ENCODE data around the gene LPIN3. TPM values are rescaled to one million over a fixed set of nuclear protein-coding genes. Genes with fewer than 3 reads are reported as not detected.

The LPIN3 gene
- total RNA-seq, 1 donor from 2014 or later = 1.1 TPM

DNA sequence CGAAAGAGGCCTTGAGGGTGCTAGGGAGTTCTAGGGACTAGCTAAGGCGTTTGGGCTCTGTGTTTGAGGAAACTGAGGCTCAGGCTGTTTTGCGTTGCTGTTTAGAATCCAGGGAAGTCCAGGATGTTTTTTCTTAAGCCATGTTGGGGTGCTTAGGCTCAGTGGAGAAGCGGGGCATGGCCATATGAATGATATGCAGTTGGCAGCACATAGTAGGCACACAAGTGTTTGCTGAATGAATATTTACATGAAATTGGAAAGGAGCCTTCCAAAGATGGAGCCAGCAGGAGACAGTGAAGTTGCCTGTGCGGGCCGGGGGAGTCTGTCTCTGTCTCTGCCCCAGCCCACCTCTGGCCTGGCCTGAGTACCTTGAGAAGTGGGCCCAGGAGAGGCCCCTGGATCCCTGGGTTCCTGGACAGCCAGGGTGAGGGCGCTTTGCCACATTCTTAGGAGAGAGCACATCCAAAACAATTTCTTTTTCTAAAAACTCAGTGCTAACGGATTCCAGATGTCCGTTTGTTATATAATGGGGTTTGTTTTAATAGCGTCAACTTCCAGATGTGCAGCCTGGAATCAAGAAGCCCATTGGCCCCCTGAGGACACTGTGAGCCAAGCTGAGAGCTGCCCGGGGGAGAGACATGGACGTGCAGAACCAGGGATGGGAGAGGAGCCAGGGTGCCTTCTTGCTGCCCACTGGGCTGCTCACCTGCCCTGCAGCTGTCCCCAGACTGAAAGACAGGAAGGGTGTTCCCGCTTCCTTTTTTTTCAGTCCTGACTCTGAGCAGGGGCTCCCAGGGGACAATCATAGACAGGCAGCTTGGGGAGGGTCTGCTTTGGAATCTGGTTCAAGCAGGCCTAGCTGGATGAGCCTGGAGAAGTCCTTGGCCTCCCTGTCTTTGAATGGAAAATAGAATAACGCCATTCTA lies 46.1 kb downstream of the LPIN3 start:
- no peak for DNase-seq (ENCODE audit: low spot score)
- intact Hi-C loops (cut with micrococcal nuclease) = no loop called here
- H3K4me3 Mint-ChIP-seq = no peak overlapping the region
- peaks cover 11% of the 10 kb centered on the region for H3K27me3 Mint-ChIP-seq (ENCODE audit: insufficient read depth)
- no peaks in the 10 kb centered on the region for H3K9me3 Mint-ChIP-seq
- no peak overlapping the region for H3K27ac Mint-ChIP-seq
- no peaks in the 10 kb centered on the region for H3K4me1 Mint-ChIP-seq (ENCODE audit: low read depth)
- H3K36me3 Mint-ChIP-seq (ENCODE audit: low read depth) = no peaks in the 10 kb centered on the region

DNA sequence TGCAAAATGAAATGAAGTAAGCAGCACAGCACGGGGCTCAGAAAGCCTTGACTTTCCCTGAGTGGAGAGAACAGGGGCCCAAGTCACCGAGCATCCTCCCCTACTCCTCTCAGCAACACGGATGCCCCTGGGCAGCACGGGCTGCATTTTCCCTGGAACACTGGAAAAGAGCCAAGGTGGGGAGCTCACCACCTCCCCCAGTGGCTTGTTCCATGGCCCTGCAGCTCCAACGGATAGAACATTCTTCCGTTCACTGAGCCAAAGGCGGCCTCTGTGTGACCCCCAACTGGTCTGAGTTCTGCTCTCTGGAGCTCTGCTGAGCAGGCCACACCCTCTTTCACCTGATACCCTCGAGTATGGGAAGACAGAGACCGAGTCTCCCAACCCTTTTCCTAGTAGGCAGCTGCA lies 46.8 kb downstream of the LPIN3 start:
- Mint-ChIP-seq H3K4me3 (no peak overlapping the region), H3K27me3 (ENCODE audit: insufficient read depth) (peaks cover 6% of the 10 kb centered on the region), H3K27ac (no peak overlapping the region), H3K9me3 (no peaks in the 10 kb centered on the region), H3K4me1 (ENCODE audit: low read depth) (no peaks in the 10 kb centered on the region), H3K36me3 (ENCODE audit: low read depth) (no peaks in the 10 kb centered on the region)
- intact Hi-C loops (cut with micrococcal nuclease) = no loop called here
- DNase-seq (ENCODE audit: low spot score) = no peak

DNA sequence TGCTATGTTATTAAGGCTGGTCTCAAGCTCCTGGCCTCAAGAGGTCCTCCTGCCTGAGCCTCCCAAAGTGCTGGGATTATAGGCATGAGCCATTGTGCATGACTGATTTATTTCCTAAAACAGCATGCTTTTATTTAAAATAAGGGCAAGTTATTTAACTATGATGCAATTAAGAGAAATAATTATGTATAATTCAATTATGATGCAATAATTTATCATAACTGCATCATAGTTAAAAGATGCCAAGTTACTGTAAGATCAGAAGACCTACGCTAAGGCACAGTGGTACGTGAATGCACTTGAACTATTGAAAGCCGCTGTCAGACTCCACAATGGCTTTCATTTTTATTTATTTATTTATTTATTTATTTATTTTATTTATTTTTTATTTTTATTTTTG lies 50.3 kb downstream of the LPIN3 start:
- H3K27me3 Mint-ChIP-seq (ENCODE audit: insufficient read depth) = no peaks in the 10 kb centered on the region

DNA sequence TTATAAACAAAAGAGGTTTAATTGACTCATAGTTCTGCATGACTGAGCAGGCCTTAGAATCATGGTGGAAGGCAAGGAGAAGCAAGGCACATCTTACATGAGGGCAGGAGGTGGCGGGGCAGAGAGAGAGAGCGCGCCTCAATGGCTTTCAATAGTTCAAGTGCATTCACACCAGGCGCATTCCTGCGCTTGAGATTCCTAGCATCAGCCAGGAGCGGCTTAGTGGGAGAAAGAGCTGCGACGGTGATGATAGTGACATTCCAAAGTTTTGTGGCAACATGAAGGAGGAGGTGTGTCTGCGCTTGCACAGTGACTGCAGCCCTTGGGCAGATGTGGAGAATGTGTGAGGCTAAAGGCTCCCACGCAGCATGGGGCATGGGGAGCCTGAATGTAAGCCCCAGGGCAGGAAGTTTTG lies 51.0 kb downstream of the LPIN3 start:
- H3K4me1 Mint-ChIP-seq (ENCODE audit: low read depth) = no peaks in the 10 kb centered on the region
- intact Hi-C loops (cut with micrococcal nuclease) = no loop called here
- H3K27ac Mint-ChIP-seq = no peak overlapping the region
- no peaks in the 10 kb centered on the region for H3K36me3 Mint-ChIP-seq (ENCODE audit: low read depth)
- H3K9me3 Mint-ChIP-seq = no peaks in the 10 kb centered on the region
- no peaks in the 10 kb centered on the region for H3K27me3 Mint-ChIP-seq (ENCODE audit: insufficient read depth)
- H3K4me3 Mint-ChIP-seq = no peak overlapping the region
- DNase-seq (ENCODE audit: low spot score) = no peak

More for the DNA sequence above, 50.3 kb downstream of the LPIN3 start:
- DNase-seq (ENCODE audit: low spot score) = no peak
- Mint-ChIP-seq H3K36me3 (ENCODE audit: low read depth) (no peaks in the 10 kb centered on the region), H3K27ac (no peak overlapping the region), H3K9me3 (no peaks in the 10 kb centered on the region), H3K4me1 (ENCODE audit: low read depth) (no peaks in the 10 kb centered on the region), H3K4me3 (no peak overlapping the region)
- intact Hi-C loops (cut with micrococcal nuclease) = no loop called here

DNA sequence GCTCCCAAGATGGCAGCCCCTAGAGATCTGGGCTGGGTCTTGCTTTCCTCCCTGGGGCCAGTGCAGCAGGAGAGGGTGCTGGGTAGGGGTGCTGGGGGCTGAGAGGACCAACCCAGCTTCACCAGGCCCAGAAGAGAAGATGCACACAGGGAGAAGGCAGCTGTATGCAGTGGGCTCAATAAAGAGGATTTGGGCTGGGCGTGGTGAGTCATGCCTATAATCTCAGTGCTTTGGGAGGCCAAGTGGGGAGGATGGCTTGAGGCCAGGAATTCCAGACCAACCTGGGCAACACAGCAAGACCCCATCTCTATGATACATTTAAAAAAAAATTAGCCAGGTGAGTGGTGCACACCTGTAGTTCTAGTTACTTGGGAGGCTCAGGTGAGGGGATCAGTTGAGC lies 51.7 kb downstream of the LPIN3 start:
- Mint-ChIP-seq H3K36me3 (ENCODE audit: low read depth) (no peaks in the 10 kb centered on the region), H3K9me3 (no peaks in the 10 kb centered on the region), H3K27ac (no peak overlapping the region), H3K27me3 (ENCODE audit: insufficient read depth) (no peaks in the 10 kb centered on the region), H3K4me1 (ENCODE audit: low read depth) (no peaks in the 10 kb centered on the region), H3K4me3 (no peak overlapping the region)
- intact Hi-C loops (cut with micrococcal nuclease) = no loop called here
- DNase-seq (ENCODE audit: low spot score) = no peak

DNA sequence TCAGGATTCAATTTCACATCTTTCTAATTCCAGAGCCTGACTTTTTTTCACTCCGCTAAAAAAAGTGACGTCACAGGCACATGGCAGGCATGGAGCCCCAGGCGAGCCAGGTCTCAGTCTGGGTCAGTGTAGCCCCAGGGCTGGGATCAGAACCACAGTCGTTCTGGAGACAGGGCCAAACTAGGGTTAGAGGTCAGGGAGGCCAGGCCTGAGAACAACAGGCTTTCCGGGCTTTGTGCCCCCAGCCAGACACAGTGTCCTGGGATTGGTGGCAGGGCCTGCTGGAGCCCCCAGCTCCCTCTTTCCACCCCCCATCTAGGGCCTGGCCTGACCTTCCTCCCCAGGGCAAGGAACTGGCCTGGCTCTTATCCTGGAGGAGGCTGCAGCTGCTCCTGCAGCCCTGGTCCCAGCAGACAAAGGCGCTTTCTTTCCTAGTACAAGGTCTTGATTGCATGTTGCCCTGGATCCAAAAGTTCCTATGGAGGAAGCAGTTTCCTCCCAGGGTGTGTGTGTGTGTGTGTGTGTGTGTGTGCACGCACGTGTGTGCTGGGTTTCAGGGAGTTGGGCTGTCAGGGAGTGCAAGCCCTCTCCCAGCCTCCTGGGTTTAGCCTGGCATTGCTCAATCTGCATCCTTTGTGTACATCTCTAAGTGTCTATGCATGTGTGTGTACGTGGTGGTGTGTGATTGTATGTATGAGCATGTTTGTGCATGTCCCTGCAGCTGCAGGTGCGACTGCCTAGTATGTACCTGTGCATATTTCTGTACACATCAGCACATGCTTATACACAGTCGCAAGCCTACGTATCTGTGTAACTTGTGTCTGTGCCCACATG lies 52.5 kb downstream of the LPIN3 start:
- no peak for DNase-seq (ENCODE audit: low spot score)
- Mint-ChIP-seq H3K9me3 (no peaks in the 10 kb centered on the region), H3K4me1 (ENCODE audit: low read depth) (no peaks in the 10 kb centered on the region), H3K27me3 (ENCODE audit: insufficient read depth) (no peaks in the 10 kb centered on the region), H3K27ac (no peak overlapping the region), H3K36me3 (ENCODE audit: low read depth) (no peaks in the 10 kb centered on the region), H3K4me3 (no peak overlapping the region)
- intact Hi-C loops (cut with micrococcal nuclease) = no loop called here

DNA sequence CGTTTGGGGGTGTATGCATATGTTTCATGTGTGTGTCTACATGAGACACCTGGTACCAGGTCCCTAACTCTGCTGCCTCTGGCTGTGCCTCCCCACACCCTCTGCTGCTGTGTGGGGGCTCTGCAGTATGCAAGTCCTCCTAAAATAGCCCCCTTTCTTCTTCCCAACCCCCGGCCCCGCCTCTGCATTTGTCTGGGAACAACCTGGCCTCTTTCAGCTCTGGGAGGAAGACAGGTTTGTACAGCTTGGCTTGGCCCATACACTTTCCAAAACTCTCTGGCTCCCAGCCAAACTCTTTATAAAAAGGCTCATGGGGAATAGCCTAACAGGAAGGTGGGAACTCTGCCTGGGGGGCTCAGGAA lies 53.1 kb downstream of the LPIN3 start:
- Mint-ChIP-seq H3K27ac (no peak overlapping the region), H3K4me3 (no peak overlapping the region), H3K27me3 (ENCODE audit: insufficient read depth) (no peaks in the 10 kb centered on the region), H3K36me3 (ENCODE audit: low read depth) (no peaks in the 10 kb centered on the region), H3K4me1 (ENCODE audit: low read depth) (no peaks in the 10 kb centered on the region), H3K9me3 (no peaks in the 10 kb centered on the region)
- DNase-seq (ENCODE audit: low spot score) = no peak
- intact Hi-C loops (cut with micrococcal nuclease) = no loop called here

DNA sequence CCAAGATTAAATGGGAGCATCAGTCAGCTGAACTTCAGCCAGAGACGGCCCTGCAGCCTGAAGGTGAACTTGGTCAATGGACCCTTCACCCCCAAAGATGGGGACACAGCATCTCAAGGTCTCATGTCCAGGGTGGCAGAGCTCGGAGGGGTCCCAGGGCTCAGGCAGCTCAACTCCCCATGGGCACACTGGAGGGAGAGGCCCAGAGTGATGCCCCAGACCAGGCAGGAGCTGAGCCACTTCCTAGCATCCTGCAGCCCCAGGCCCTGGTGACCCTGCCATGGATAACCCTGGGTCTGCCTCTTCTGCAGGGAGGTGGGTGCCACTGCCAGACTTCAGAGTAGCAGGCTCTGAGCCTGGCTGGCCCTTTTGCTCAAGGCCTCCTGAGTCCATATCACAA lies 53.5 kb downstream of the LPIN3 start:
- no peak for DNase-seq (ENCODE audit: low spot score)
- Mint-ChIP-seq H3K36me3 (ENCODE audit: low read depth) (no peaks in the 10 kb centered on the region), H3K9me3 (no peaks in the 10 kb centered on the region), H3K4me1 (ENCODE audit: low read depth) (no peaks in the 10 kb centered on the region), H3K4me3 (no peak overlapping the region), H3K27ac (no peak overlapping the region), H3K27me3 (ENCODE audit: insufficient read depth) (no peaks in the 10 kb centered on the region)
- intact Hi-C loops (cut with micrococcal nuclease) = no loop called here

DNA sequence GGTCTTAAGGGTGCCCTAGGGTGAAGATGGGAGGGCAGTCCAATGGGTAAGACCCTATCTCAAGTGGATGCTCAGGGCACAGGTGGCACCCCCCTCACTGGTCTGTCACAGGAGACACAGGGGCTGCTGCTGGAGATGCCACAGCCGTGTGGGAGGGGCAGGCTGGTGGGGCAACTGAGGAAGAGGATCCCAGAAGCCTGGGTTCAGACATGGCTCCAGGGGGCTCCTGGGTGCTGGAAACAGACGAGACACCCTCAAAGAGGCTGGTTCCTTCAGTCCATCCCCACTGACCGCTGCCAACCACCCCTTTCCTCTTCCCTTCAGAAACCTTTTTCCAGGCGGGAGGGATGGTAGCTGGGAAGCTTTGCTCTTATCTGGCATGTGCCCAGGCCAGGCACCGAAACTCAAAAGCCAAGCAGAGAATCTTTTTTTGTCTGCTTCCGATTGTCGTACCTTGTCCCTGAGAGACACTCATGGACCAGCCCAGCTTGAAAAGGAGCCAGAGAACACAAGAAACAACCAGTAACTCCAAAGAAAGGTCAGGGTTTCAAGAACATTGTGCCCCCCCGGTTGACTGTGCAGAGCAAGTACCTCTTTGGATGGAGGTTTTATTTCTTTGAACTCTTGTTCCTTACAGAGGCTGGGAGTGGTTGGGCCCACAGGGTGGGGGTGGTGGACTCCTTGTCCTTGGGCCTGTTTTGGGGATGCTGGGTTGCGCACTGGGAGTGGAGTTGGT lies 54.5 kb downstream of the LPIN3 start:
- no peak for DNase-seq (ENCODE audit: low spot score)
- intact Hi-C loops (cut with micrococcal nuclease) = no loop called here
- H3K27ac Mint-ChIP-seq = no peak overlapping the region
- H3K4me3 Mint-ChIP-seq = no peak overlapping the region
- H3K4me1 Mint-ChIP-seq (ENCODE audit: low read depth) = no peaks in the 10 kb centered on the region
- H3K9me3 Mint-ChIP-seq = no peaks in the 10 kb centered on the region
- H3K27me3 Mint-ChIP-seq (ENCODE audit: insufficient read depth) = no peaks in the 10 kb centered on the region
- H3K36me3 Mint-ChIP-seq (ENCODE audit: low read depth) = no peaks in the 10 kb centered on the region

DNA sequence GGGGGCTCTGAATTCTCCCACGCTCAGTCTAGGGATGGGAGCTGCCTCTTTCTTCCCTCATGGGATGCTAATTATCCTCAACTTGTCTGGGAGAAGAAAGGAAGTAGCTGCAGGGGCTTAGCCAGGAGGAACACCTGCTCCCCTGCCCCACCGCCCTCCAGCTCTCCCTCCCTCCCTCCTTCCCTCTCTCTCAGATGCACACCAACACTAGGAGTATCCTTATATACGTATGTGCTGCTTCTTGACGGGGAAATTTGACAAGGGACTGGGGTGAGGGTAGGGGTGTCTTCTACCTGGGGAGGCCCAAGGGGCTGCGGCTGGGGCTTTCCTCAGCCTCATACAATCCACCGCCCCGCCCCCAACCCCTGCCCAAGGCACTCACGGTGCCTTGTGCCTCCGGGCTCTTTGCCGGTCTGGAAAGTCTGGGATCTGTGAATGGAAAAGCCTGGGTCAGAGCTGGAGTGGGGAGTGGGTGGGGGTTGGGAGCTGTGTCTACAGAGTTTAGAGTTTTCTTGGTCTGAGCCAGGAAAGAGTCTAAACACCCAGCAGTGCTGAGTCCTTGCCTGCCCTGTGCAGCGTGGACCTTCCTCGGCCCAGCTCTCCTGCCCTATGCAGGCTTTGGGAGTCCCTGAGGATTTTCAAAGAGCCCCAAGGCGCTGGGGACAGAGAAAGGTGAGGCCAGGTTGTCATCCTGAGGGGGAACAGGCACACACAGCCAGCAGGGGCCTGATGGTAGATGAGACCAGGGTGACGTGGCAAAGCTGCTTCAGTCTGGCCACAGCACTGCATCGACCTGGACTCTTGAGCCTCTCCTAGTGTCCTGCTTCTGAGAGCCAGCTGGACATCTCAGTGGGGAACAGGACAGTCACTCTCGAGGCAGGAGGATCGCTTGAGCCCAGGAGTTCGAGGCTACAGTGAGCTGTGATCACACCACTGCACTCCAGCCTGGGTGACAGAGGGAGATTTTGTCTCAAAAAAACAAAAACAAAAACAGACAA lies 55.3 kb downstream of the LPIN3 start:
- no peaks in the 10 kb centered on the region for H3K9me3 Mint-ChIP-seq
- H3K36me3 Mint-ChIP-seq (ENCODE audit: low read depth) = no peaks in the 10 kb centered on the region
- no peak overlapping the region for H3K27ac Mint-ChIP-seq
- H3K4me3 Mint-ChIP-seq = no peak overlapping the region
- intact Hi-C loops (cut with micrococcal nuclease) = no loop called here
- H3K4me1 Mint-ChIP-seq (ENCODE audit: low read depth) = no peaks in the 10 kb centered on the region
- H3K27me3 Mint-ChIP-seq (ENCODE audit: insufficient read depth) = no peaks in the 10 kb centered on the region
- no peak for DNase-seq (ENCODE audit: low spot score)

DNA sequence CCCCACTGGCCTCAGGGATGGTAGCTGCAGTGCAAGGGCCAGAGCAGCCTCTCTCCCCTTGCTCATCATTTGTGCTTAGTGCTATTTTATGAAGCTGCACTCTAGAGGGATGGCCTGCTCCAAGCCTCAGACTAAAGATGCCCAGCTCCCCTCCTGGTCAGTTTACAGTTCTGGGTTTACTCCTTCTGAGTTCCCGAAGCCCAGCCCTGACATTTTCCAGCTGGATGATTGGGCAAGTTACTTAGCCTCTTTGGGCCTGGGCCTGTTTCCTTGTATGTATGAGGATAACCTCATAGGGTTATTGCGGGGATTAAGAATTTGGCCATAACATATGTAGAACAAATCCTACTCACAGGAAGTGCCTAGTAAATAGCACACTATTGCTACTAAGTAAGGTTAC lies 57.8 kb downstream of the LPIN3 start:
- Mint-ChIP-seq H3K4me3 (no peak overlapping the region), H3K4me1 (ENCODE audit: low read depth) (no peaks in the 10 kb centered on the region), H3K9me3 (no peaks in the 10 kb centered on the region), H3K27ac (no peak overlapping the region), H3K27me3 (ENCODE audit: insufficient read depth) (no peaks in the 10 kb centered on the region), H3K36me3 (ENCODE audit: low read depth) (no peaks in the 10 kb centered on the region)
- intact Hi-C loops (cut with micrococcal nuclease) = no loop called here
- no peak for DNase-seq (ENCODE audit: low spot score)

DNA sequence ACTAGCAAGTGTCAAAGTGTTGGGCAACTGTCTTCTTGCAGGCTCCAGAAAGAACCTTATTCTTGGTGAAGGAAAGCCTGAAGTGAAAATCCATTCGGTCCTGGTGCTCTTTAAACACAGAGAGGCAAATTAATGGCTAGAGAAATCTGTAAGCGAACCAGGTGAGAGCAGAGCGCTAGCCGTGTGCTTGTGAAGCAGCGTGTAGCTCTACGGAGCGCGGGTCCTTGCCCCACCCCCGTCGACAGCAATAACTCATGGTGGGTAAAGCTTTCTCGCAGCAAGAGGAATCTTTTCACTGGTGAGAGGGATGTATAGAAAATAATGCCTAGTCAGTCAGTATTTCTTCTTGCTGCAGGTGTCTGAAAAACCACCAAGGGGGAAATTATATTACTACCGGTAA lies 63.0 kb downstream of the LPIN3 start:
- Mint-ChIP-seq H3K9me3 (no peaks in the 10 kb centered on the region), H3K27ac (no peak overlapping the region), H3K4me3 (no peak overlapping the region), H3K4me1 (ENCODE audit: low read depth) (peaks cover 16% of the 10 kb centered on the region), H3K27me3 (ENCODE audit: insufficient read depth) (no peaks in the 10 kb centered on the region), H3K36me3 (ENCODE audit: low read depth) (peaks cover 15% of the 10 kb centered on the region)
- no peak for DNase-seq (ENCODE audit: low spot score)
- intact Hi-C loops (cut with micrococcal nuclease) = no loop called here

Measured in activated T-helper 1 cell treated with anti-CD3 and anti-CD28 coated beads, Interleukin-12 subunit alpha, Interleukin-12 subunit beta, Interleukin-2, Interleukin-4 antibody, amounts not matched to agents 30 ng/mL and 10 ng/mL and 1 ng/mL, durations not matched to agents 14 hours and 24 hours and 36 hours (primary cell).